Left renal pelvis (tissue), 4 donors: ENCODE results near the gene HSD17B3. TPM values are rescaled to one million over a fixed set of nuclear protein-coding genes. Genes with fewer than 3 reads are reported as not detected.
"Not testable (repeated sequence)": the region's sequence is repeated elsewhere in the genome, so short reads cannot be mapped to it uniquely, and the experiment has no call there.

ENCODE experiments used
- DNase-seq, 4 donors: peaks; one replicate each; pipeline ENCODE4 v3.0.0-alpha.2; 2013; ENCODE audit warnings: low read depth in 4 of 4, low spot score in 3 of 4
- polyA plus RNA-seq, 4 donors: library from polyadenylated mRNA; unstranded; fragments of 120-200 nt; gene quantifications; one replicate each; pipeline ENCODE4 v1.2.1, GENCODE V29; 2013; ENCODE audit not compliant: insufficient read length in 4 of 4

The HSD17B3 gene
- polyA plus RNA-seq, 4 donors, result 0.25 to 1.5 (median 0.80) TPM

DNA sequence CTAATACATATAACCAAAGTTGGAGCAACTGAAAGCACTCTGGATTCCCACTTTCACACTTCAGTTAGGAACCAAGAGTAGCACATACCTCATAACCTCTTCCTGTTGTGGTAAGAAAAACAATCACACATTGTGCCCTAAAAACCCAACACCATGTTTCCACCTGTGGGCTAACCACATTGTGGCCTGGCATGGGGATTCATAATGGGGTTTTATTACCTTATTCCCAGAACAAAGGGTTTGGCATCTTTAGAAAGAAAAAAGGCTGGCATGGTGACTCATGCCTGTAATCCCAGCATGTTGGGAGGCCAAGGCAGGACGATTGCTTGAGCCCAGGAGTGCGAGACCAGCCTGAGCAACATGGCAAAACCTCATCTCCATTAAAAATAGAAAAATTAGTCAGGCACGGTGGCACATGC lies 60.6 kb downstream of the HSD17B3 start:
- no peak for DNase-seq

DNA sequence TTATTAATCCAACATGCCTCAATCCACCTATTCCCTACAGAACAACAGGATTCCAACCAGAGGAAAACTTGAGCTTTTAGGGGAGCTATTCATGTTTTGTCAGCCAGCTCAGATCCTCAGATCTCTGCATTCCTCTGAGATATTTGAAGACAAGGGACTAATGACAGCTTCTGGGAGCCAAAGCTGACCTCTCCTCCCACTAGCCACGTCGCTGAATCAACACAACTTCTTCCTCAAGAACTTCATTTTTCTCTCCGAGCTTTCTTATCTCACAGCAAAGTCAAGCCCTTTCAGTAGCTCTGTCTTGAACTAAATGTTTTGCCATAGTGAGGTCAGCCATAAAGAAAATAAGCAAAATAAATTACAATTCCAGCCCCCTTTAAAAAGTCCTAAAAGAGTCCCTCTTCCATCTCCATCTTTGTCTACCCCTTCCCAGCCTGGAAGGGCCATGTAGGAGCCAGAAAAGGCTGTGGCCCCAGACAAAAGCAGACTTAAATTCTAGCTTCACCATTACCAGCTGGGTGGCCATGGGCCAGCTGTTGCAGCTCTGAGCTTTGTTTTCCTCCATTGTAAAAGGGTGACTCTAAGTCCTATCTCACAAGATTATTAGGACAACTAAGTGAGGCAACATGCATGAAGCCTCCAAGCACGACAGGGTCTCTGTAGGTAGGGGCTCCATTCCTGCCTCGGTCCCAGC lies 65.0 kb downstream of the HSD17B3 start:
- DNase-seq, result no peak

GRCh38 chr9:96236337-96236736 lies 65.6 kb downstream of the HSD17B3 start:
- DNase-seq, result not testable (repeated sequence)

DNA sequence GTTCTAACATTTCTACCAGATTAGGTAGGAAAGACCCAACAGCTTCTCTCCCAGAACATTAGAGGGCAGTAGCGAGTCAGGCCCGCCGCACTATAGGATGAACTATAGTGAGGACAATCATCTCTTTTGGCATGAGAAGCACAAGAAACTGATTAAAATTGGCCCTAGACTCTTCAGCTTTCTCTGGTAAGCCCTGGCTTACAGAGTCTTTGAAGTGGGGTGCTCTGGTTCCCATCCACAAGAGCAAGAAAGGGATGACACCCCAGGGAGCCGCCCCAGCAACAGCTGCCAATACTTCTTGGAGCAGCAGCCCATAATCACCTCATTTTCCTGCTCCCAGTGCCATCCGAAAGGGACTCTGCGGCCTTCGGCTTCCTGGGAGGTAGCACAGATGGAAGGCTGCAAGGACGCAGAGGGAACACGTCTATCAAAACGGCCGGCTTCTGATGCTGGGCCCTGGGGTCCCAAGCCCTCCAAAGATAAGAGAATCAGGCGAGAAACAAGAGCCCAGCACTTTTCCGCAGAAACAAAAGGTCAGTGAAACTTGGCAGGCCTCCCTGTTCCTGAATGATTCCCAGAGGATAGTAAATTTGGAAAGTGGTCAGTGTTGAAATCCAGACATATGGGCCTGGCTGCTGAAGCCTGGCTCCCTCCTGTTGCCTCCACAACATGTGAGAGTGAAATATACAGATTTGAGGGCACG lies 69.3 kb downstream of the HSD17B3 start:
- DNase-seq, result peak in 1 of 4 donors; percentile 59

- no peak for DNase-seq
These were observed 69.8 kb downstream of the HSD17B3 start for GRCh38 chr9:96232164-96232538.

GRCh38 chr9:96230002-96230401 lies 72.0 kb downstream of the HSD17B3 start:
- no peak for DNase-seq

DNA sequence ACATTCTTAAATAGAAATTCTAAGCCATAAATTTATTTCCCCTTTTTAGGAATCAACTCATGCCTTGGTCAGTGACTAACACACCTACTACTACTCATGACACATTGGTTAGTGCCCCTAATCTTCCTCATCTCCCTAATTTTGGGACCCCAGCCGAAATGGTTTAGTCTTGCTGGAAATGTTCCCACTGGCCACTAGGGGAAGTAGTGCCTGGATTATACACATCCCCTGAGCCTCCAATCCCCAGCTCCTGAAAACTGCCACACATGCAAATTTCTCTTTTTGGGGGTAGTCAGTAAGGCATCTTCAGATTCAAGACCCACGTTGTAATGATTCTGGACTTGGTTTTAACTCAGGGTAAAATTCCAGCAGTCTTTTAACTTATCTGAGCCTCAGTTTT lies 79.8 kb downstream of the HSD17B3 start:
- DNase-seq, result no peak

- DNase-seq, result no peak
These were observed 82.1 kb downstream of the HSD17B3 start for GRCh38 chr9:96219900-96220257.

GRCh38 chr9:96219026-96219899 lies 82.7 kb downstream of the HSD17B3 start:
- no peak for DNase-seq

DNA sequence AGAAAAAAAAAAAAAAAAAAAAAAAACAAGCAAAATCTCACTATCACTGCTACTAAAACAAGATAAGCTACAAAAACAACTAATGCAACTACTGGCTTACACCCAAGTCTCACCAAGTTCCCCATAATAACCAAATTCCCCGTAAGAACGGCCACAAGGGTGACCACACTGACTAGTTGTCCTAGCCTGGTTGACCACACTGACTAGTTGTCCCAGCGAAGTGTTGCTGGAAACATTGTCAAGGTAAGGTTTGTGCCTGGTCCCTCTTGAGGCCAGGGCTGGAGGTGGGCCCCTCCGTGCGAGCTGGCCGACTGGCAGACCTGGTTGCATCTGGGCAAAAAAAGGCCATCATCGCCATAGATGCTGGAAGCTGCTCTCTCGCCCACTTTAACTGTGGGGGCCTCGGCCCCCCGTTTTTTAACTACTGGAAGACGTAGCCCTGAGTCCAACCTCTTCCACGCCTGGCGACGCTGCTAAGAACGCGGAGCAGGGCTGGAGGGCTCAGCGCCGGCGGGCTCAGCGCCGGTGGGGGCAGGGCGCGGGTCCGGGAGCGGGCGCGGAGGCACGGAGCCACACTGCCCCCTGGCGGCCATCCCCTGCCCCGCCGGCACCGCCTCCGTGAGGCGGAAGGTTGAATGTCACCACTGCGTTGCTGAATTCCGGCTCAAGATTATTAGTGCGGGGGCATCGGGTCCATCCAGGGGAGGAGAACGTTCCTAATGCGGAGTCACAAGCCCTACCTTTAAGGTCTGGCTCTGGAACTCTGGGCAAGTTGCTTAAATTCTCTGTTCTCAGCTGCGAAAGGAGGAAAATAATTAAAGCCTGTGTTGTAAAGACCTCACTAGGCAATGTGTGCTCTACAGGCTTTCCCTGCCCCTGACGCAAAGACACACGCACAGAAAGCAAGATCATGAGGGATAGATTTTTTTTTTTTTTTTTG lies 84.0 kb downstream of the HSD17B3 start:
- DNase-seq, result peak in 3 of 4 donors; percentile 61 to 64 (median 63)

DNA sequence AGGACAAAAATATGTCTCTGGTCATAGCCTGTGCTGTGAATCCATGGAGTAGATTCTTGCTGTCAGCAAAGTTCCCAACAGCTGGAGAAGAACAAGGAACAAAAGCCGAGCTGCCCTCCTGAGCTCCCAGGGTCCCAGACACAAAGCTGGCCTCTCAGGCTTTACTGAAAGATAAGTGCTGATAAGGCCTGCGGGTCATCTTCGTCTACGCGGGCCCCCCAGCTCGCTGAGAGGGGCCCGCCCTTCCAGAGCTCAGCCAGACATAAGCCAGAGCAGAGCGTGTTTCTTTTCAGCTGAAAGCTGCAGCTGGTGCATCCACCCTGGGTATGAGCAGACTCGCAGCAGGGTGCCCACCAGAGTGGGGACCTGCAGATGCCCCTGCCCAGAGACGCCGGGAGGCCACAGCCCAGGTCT lies 84.7 kb downstream of the HSD17B3 start:
- no peak for DNase-seq

DNA sequence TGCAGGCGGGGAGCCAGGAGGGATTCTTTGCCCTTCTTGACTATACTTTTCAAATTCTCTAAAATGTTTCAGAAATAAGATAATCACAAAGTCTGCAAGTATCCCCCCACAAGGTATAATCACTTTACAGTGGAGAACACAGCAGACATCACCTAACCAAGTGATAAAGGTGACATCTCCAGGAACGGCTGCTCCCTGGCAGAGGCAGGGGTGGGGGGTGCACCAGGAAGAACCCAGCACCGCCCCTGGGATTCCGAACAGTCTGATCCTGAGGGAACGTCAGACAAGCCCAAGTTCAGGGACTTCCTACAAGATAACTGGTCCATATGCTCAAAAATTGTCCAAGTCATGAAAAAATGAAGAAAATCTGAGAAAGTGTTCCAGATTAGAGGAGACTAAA lies 85.4 kb downstream of the HSD17B3 start:
- no peak for DNase-seq

- DNase-seq, result no peak
These were observed 86.1 kb downstream of the HSD17B3 start for GRCh38 chr9:96215841-96216240.

GRCh38 chr9:96214635-96215034 lies 87.3 kb downstream of the HSD17B3 start:
- no peak for DNase-seq

DNA sequence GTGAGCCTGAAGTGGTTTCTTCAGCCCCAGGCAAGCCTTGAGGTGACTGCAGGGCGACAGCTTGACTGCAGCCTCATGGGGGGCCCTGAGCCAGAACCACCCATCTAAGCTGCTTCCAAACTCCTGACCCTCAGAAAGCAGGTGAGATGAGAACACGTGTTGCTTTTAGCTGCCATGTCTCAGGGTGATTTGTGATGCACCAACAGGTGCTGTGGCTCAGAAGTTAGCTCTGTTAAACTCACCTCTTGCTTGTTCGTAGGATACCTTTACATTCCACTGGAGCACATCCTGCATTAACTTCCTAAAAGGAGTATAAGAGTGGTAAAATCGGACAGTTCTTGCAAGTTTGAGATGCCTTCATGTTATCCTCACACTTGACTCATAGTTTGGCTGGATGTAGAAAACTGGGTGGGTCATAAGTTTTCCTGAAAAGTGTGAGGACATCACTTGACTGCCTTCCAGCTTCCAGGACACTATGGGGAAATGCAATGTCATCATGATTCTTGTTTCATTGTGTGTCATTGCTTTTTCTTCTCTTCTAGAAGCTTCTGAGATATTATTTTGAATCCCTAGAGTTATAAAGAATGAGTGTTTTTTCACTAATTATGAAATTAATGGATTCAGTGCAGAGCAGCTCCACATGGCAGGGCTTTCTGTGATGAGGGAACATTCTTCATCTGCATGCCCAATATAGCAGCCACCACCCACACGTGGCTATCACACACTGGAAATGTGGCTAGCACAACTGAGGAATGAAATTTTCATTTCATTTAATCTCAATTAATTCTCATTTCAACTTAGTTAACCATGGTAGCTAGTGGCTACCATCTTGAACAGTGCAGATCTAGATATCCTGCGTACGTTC lies 92.3 kb downstream of the HSD17B3 start:
- no peak for DNase-seq

- no peak for DNase-seq
These were observed 95.7 kb downstream of the HSD17B3 start for GRCh38 chr9:96206156-96206751.

DNA sequence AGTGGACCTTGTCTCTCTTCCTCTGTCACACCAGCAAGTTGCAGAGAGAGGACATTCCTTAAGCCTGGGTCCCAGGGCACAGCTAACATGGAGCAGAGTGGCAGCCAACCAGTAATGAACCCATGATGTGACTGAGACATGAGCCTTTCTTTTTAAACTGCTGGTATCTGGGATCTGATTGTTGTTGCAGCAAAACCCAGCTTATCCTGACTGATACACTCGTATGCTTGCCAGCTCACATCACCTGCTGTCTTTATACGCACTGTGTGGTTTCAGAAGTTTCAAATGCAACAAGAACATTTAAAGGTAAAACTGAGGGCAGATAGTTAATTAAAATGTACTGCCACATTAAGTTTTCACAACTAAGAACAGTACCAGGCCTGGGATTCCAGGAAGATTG lies 97.1 kb downstream of the HSD17B3 start:
- DNase-seq, result no peak

DNA sequence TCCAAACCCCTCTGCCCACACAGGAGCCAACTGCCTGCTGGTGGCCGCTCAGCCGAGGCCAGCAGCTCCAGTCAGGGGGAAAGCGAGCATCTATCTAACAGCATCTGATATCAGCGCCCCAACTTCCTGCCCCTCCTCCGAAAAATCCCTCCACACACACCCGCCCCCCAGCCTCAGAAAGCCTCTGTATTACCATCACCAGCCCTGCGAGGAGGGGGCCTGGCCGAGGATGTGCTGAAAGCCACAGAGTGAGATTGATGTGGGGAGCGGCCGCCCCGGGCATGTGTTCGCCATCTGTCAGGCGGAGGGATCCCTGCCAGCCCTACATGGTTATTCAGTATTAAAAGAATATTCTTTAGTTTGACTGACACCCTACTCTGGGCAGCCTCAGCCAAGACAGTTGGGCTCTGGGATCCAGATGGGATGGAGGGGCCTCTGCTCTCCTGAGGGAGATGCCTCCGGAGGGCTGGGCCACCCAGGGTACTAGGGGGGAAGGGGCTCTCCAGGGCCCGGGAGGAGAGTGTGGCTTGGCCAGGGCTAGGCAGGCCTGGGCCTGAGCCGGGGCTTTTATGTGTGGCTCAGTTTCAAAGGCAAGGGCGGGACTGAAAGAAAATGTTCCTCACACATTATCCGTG lies 98.0 kb downstream of the HSD17B3 start:
- DNase-seq, result no peak
